Measurements from ENCODE around the gene F2. TPM values are rescaled to one million over a fixed set of nuclear protein-coding genes. Genes with fewer than 3 reads are reported as not detected.
A peak's percentile ranks its signal among the peaks of the same experiment; 100 is the strongest.

Gene F2
- total RNA-seq, 4 donors from 2014 or later: 0.19 TPM; not detected in 3

DNA sequence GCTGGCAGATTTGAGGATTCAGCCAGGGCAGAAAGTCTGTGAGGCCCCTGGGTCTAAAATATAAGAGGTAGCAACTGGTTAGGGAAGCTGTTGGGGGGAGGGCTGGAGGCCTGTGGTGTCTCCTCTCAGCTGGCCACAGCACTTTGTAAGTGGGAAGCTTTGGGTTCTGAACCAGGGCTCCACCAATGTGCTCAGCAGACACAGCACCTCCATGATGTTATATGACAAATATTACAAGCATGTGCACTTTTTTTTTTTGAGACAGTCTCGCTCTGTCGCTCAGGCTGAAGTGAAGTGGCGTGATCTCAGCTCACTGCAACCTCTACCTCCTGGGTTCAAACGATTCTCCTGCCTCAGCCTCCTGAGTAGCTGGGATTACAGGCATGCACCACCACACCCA is 26.6 kb upstream of the F2 start:
- Histone ChIP-seq H3K4me3 (no peak overlapping the region), H3K4me1 (peaks cover 27 to 62% (median 36%) of the 10 kb centered on the region in 3 donors), H3K9me3 (no peaks in the 10 kb centered on the region), H3K27ac (peak overlapping the region in 2 of 4 donors; percentile 21 to 25), H3K27me3 (no peaks in the 10 kb centered on the region), H3K36me3 (peaks cover 16 to 98% (median 21%) of the 10 kb centered on the region in 3 donors)
- no peak for DNase-seq
- 93% methylated on average over 4 of the region's 4 CpGs for WGBS, 2 donors
- intact Hi-C loops (cut with DNase I): no loop called here
- TF ChIP-seq, protein P1, sequence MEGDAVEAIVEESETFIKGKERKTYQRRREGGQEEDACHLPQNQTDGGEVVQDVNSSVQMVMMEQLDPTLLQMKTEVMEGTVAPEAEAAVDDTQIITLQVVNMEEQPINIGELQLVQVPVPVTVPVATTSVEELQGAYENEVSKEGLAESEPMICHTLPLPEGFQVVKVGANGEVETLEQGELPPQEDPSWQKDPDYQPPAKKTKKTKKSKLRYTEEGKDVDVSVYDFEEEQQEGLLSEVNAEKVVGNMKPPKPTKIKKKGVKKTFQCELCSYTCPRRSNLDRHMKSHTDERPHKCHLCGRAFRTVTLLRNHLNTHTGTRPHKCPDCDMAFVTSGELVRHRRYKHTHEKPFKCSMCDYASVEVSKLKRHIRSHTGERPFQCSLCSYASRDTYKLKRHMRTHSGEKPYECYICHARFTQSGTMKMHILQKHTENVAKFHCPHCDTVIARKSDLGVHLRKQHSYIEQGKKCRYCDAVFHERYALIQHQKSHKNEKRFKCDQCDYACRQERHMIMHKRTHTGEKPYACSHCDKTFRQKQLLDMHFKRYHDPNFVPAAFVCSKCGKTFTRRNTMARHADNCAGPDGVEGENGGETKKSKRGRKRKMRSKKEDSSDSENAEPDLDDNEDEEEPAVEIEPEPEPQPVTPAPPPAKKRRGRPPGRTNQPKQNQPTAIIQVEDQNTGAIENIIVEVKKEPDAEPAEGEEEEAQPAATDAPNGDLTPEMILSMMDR (IDR thresholded peaks at IDR 0.05): no peak
- no peak for TF ChIP-seq POLR2A (IDR thresholded peaks at IDR 0.05)

DNA sequence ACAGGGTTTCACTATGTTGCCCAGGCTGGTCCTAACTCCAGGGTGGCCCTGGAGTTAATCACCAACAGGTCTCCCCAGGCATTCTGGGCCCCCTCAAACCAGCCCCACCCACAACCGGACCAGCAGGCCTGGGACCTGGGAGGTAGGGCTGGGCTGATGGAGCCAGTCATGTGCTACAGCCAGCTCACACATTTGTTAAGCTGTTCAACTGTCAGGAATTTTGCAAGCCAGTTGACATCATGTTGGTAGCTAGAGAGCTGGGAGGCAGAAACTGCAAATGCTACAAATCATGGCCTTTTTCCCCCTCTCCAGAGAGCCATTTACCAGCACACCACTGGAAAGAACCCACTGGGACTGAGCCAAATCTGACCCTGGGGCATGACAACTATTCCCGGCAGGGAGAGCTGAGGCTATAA is 25.4 kb upstream of the F2 start:
- H3K36me3 ChIP-seq: peaks cover 16 to 87% (median 21%) of the 10 kb centered on the region in 3 donors
- H3K9me3 ChIP-seq: no peaks in the 10 kb centered on the region
- 40 to 48% methylated on average over 1 to 2 of the region's 2 CpGs for WGBS, 2 donors
- H3K4me1 ChIP-seq: peaks cover 26 to 62% (median 38%) of the 10 kb centered on the region in 3 donors
- intact Hi-C loops (cut with DNase I): no loop called here
- no peak overlapping the region for H3K4me3 ChIP-seq
- H3K27ac ChIP-seq: peak overlapping the region; percentile 63 to 91 (median 83)
- no peak for DNase-seq
- no peak for TF ChIP-seq POLR2A (IDR thresholded peaks at IDR 0.05)
- TF ChIP-seq, protein P1 (IDR thresholded peaks at IDR 0.05): no peak
- H3K27me3 ChIP-seq: no peaks in the 10 kb centered on the region

DNA sequence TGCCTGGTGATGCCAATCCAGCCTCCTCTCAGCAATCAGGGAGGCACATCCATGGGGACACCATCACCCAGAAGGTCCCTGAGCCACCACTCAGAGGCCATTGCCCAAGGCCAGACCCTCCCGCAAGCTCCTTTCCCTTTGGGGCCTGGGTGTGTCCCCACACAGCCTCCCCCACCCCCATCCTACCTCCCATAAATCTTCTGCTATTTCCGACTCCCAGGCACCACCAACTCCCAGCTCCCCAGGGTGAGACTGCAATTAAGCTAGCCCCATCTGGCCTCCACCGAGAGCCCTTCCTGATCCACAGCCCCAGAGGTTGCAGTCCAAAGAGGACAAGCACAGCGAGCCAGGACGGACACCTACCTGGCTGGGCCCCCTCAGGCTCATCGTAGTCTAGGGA is 24.9 kb upstream of the F2 start:
- peaks cover 29 to 62% (median 41%) of the 10 kb centered on the region in 3 donors for H3K4me1 ChIP-seq
- peaks cover 16 to 83% (median 21%) of the 10 kb centered on the region in 3 donors for H3K36me3 ChIP-seq
- 67 to 74% methylated on average over 1 to 3 of the region's 6 CpGs for WGBS, 2 donors
- H3K9me3 ChIP-seq: no peaks in the 10 kb centered on the region
- H3K27me3 ChIP-seq: no peaks in the 10 kb centered on the region
- peak overlapping the region; percentile 63 to 91 (median 83) for H3K27ac ChIP-seq
- H3K4me3 ChIP-seq: no peak overlapping the region
- TF ChIP-seq POLR2A (IDR thresholded peaks at IDR 0.05): no peak
- TF ChIP-seq, protein P1 (IDR thresholded peaks at IDR 0.05): no peak
- DNase-seq: no peak
- intact Hi-C loops (cut with DNase I): no loop called here

DNA sequence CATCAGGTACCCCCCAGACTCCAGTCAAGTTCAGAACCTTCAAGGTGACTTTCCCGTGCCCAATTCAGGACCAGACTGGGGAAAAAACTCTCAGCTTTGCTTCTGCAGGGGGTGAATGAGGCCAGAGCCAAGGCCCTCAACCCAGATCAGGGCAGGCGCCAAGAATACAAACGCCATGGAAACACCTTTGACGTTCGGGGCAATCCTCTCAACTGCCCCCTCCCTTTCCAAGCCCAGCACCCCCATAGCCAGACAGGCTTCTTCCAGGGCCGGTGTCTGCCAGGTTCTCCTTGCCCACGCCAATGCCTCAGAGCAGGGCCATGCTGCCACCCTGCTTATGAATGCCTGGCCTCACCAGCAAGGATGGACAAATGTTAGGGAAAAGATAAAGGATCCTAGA is 24.4 kb upstream of the F2 start:
- no peak for TF ChIP-seq POLR2A (IDR thresholded peaks at IDR 0.05)
- TF ChIP-seq, protein P1 (IDR thresholded peaks at IDR 0.05): no peak
- H3K4me1 ChIP-seq: peaks cover 34 to 67% (median 47%) of the 10 kb centered on the region in 3 donors
- H3K36me3 ChIP-seq: peaks cover 16 to 77% (median 21%) of the 10 kb centered on the region in 3 donors
- H3K27ac ChIP-seq: peak overlapping the region; percentile 63 to 91 (median 83)
- DNase-seq: no peak
- WGBS, 2 donors: 60 to 100% methylated on average over 1 of the region's 7 CpGs
- H3K27me3 ChIP-seq: no peaks in the 10 kb centered on the region
- intact Hi-C loops (cut with DNase I): no loop called here
- H3K4me3 ChIP-seq: no peak overlapping the region
- H3K9me3 ChIP-seq: no peaks in the 10 kb centered on the region

DNA sequence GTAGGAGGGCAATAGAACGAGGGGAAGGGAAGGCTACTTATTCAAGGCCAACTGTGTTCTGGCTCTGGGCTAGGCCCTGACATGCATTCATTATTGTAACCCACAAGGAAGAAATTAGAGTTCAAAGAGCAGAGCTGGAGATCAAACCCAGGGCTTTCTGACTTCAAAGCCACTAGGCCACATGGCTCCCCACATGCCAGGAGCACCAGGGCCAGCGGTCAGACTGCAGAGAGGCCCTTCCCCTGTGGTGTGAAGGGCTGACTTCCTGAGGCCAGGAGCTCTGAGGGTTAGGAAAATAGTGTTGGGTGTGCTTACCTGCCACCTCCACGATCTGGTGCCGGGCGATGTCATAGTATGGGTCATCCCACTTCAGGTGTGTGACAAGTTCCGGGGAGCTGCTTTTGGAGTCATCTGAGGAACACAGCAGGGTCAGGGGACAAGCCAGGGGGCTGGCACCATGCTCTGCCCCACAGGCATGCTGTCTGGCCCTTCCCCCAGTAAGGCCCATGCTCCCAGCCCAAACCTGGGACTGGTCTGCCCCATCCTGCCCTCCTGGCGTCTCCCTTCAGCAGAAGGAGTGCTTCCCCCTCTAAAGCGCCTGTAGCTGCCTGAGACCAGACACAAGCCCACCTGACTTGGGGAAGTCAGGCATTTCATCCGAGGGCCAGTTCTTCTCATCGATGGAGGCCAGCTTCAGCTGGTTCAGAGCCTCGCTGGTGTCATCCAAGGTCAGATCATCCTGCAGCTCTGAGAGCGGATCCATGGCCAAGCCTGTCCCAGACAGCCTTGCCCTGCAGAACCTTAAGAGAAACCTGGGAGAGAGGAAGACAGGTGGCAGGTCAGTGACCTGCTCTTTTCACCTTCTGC is 23.4 kb upstream of the F2 start:
- Histone ChIP-seq H3K27me3 (no peaks in the 10 kb centered on the region), H3K4me3 (no peak overlapping the region), H3K27ac (peak overlapping the region; percentile 7 to 91 (median 83)), H3K36me3 (peaks cover 16 to 68% (median 21%) of the 10 kb centered on the region in 3 donors), H3K9me3 (no peaks in the 10 kb centered on the region), H3K4me1 (peaks cover 34 to 70% (median 49%) of the 10 kb centered on the region in 3 donors)
- 88 to 89% methylated on average over 6 to 8 of the region's 12 CpGs for WGBS, 2 donors
- intact Hi-C loops (cut with DNase I): no loop called here
- TF ChIP-seq POLR2A (IDR thresholded peaks at IDR 0.05): no peak
- TF ChIP-seq, protein P1 (IDR thresholded peaks at IDR 0.05): no peak
- DNase-seq: no peak

Measured in esophagus squamous epithelium (tissue), 5 donors.